NCI-H1048 (cell line): ENCODE results near the gene CCL5.

ENCODE experiments used
- DNase-seq: peaks from one replicate; lab custom pipeline; 2025; lab: John Stamatoyannopoulos, UW

The CCL5 gene

GRCh38 chr17:35879773-35880654 is at the start of gene CCL5:
TSS of gene CCL5 (minus strand) at chr17:35880360.
- no peak for DNase-seq

GRCh38 chr17:35927714-35928113 is 47.6 kb upstream of the CCL5 start:
- no peak for DNase-seq

- no peak for DNase-seq
Measured at GRCh38 chr17:35923609-35924114, 43.5 kb upstream of the CCL5 start.

GRCh38 chr17:35920229-35920628 is 40.1 kb upstream of the CCL5 start:
- no peak for DNase-seq

GRCh38 chr17:35918665-35919064 is 38.5 kb upstream of the CCL5 start:
- DNase-seq = no peak

- no peak for DNase-seq
Measured at GRCh38 chr17:35917519-35918213, 37.5 kb upstream of the CCL5 start.

GRCh38 chr17:35915153-35915964 is 35.2 kb upstream of the CCL5 start:
- DNase-seq = no peak

- no peak for DNase-seq
Measured at GRCh38 chr17:35914354-35914753, 34.2 kb upstream of the CCL5 start.

GRCh38 chr17:35913609-35914008 is 33.4 kb upstream of the CCL5 start:
- DNase-seq = no peak

- DNase-seq = no peak
Measured at GRCh38 chr17:35912942-35913341, 32.8 kb upstream of the CCL5 start.

GRCh38 chr17:35912339-35912912 is 32.3 kb upstream of the CCL5 start:
- no peak for DNase-seq

- no peak for DNase-seq
Measured at GRCh38 chr17:35909408-35909807, 29.2 kb upstream of the CCL5 start.

- DNase-seq = no peak
Measured at GRCh38 chr17:35907691-35908090, 27.5 kb upstream of the CCL5 start.

GRCh38 chr17:35906926-35907637 is 26.9 kb upstream of the CCL5 start:
- no peak for DNase-seq

GRCh38 chr17:35906191-35906925 is 26.2 kb upstream of the CCL5 start:
- DNase-seq = no peak

GRCh38 chr17:35903451-35903850 is 23.3 kb upstream of the CCL5 start:
- DNase-seq = no peak

GRCh38 chr17:35901631-35902175 is 21.5 kb upstream of the CCL5 start:
- DNase-seq = no peak

- no peak for DNase-seq
Measured at GRCh38 chr17:35900708-35901480, 20.7 kb upstream of the CCL5 start.

GRCh38 chr17:35900280-35900679 is 20.1 kb upstream of the CCL5 start:
- DNase-seq = no peak
